CD4-positive, alpha-beta T cell (primary cell): ENCODE data around the gene PACSIN3. TPM values are rescaled to one million over a fixed set of nuclear protein-coding genes. Genes with fewer than 3 reads are reported as not detected.

Experiments
- ATAC-seq: fragments of 200-7000 bp; cut with Tn5 transposase; one replicate; pipeline ENCODE4 v1.10.0; 2022; ENCODE audit warnings: mild to moderate bottlenecking; ENCODE audit not compliant: poor library complexity
- CTCF ChIA-PET: fragments of 350-600 bp; sonication (Branson Sonifier 250); formaldehyde crosslinking; loops from one replicate; lab custom pipeline; 2021; ENCODE audit warnings: antibody characterized with exemption, inconsistent platforms; lab: Charles Lee
- POLR2A ChIA-PET: fragments of 350-600 bp; sonication (Branson Sonifier 250); formaldehyde crosslinking; loops from one replicate; lab custom pipeline; 2021; ENCODE audit warnings: antibody characterized with exemption, inconsistent platforms; lab: Charles Lee
- DNase-seq, 14 experiments: peaks; one replicate each; pipeline ENCODE4 v3.0.0-alpha.2; 2013 to 2020; ENCODE audit warnings: mixed read lengths in 2 of 14
- H3K27ac ChIP-seq, 2 donors: one replicate each; pipeline versions ENCODE4 v1.5.1 to v1.7.0; 2013; ENCODE audit warnings: low read length in 2 of 2, low read depth in 1 of 2, mild to moderate bottlenecking in 1 of 2
- H3K27me3 ChIP-seq, 2 experiments: 1 replicate in 1 of 2; 2 replicates in 1 of 2; pipeline versions ENCODE4 v1.6.1 to v1.7.0; 2013; ENCODE audit warnings: low read length in 2 of 2, control low read depth in 1 of 2, mild to moderate bottlenecking in 1 of 2, moderate library complexity in 1 of 2; ENCODE audit not compliant: insufficient read depth in 2 of 2, control insufficient read depth in 1 of 2
- H3K36me3 ChIP-seq: one replicate; pipeline ENCODE4 v1.6.1; 2013; ENCODE audit warnings: low read length, control low read depth; ENCODE audit not compliant: insufficient read depth
- H3K4me1 ChIP-seq: one replicate; pipeline ENCODE4 v1.6.1; 2013; ENCODE audit warnings: low read length, control low read depth; ENCODE audit not compliant: insufficient read depth
- H3K4me3 ChIP-seq: one replicate; pipeline ENCODE4 v1.5.1; 2013; ENCODE audit warnings: mild to moderate bottlenecking, low read length, moderate library complexity
- H3K9me3 ChIP-seq, 2 experiments: 1 replicate in 1 of 2; 2 replicates in 1 of 2; pipeline versions ENCODE4 v1.6.1 to v1.7.0; 2013; ENCODE audit warnings: low read length in 2 of 2, mild to moderate bottlenecking in 2 of 2, control low read depth in 1 of 2, moderate library complexity in 1 of 2; ENCODE audit not compliant: control insufficient read depth in 1 of 2, insufficient read depth in 1 of 2
- H3K27ac Mint-ChIP-seq: one replicate; pipeline ENCODE4 v1.8.0; 2020; ENCODE audit warnings: mixed read lengths
- H3K27me3 Mint-ChIP-seq: one replicate; pipeline ENCODE4 v1.8.0; 2021; ENCODE audit warnings: mixed read lengths
- H3K36me3 Mint-ChIP-seq: one replicate; pipeline ENCODE4 v1.8.0; 2021; ENCODE audit warnings: low read depth, mixed read lengths
- H3K4me1 Mint-ChIP-seq: one replicate; pipeline ENCODE4 v1.8.0; 2021; ENCODE audit warnings: low read depth, mixed read lengths
- H3K4me3 Mint-ChIP-seq: one replicate; pipeline ENCODE4 v1.8.0; 2020; ENCODE audit warnings: mild to moderate bottlenecking, mixed read lengths
- H3K9me3 Mint-ChIP-seq: one replicate; pipeline ENCODE4 v1.8.0; 2020; ENCODE audit warnings: mixed read lengths
- intact Hi-C, 2 experiments: fragments of 100-400 bp; cut with DNase I in 1 of 2; cut with micrococcal nuclease in 1 of 2; formaldehyde crosslinking; loops; one replicate each; pipeline versions ENCODE4 v1.15.1 to v1.9.0; 2023 to 2025; cut with DNase I, micrococcal nuclease
- total RNA-seq, 174 experiments: library from RNA in 2 of 174; stranded (reverse) in 2 of 174; gene quantifications; one replicate each; pipeline ENCODE4 v1.2.3 and lab custom pipeline; 2021 to 2026
- TF ChIP-seq, protein P1 (sequence below): fragments of 200-600 bp; IDR thresholded peaks from one replicate; pipeline ENCODE4 v1.8.0; 2022; ENCODE audit warnings: antibody characterized with exemption, mild to moderate bottlenecking

The PACSIN3 gene
- total RNA-seq, 2 experiments from 2014 or later: 0.27 TPM; not detected in 1

- H3K36me3 Mint-ChIP-seq: peaks cover 49% of the 10 kb centered on the region
- POLR2A ChIA-PET: interaction anchor here (1.4 to 3.1 kb wide), 2 partner anchors 73 to 97 kb away, joined by 5 to 15 read pairs; partner anchors contain the start of gene ACP2
Measured at GRCh38 chr11:47175746-47176327, 10.4 kb downstream of the PACSIN3 start.

GRCh38 chr11:47172740-47173336 is 13.4 kb downstream of the PACSIN3 start:
- Mint-ChIP-seq H3K27ac (no peak overlapping the region), H3K4me1 (peaks cover 49% of the 10 kb centered on the region), H3K27me3 (no peaks in the 10 kb centered on the region), H3K9me3 (no peaks in the 10 kb centered on the region), H3K36me3 (peaks cover 65% of the 10 kb centered on the region), H3K4me3 (peak overlapping the region; percentile 85)
- H3K4me3 ChIP-seq: no peak overlapping the region
- TF ChIP-seq, protein P1, sequence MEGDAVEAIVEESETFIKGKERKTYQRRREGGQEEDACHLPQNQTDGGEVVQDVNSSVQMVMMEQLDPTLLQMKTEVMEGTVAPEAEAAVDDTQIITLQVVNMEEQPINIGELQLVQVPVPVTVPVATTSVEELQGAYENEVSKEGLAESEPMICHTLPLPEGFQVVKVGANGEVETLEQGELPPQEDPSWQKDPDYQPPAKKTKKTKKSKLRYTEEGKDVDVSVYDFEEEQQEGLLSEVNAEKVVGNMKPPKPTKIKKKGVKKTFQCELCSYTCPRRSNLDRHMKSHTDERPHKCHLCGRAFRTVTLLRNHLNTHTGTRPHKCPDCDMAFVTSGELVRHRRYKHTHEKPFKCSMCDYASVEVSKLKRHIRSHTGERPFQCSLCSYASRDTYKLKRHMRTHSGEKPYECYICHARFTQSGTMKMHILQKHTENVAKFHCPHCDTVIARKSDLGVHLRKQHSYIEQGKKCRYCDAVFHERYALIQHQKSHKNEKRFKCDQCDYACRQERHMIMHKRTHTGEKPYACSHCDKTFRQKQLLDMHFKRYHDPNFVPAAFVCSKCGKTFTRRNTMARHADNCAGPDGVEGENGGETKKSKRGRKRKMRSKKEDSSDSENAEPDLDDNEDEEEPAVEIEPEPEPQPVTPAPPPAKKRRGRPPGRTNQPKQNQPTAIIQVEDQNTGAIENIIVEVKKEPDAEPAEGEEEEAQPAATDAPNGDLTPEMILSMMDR: no peak
- ChIA-PET CTCF (interaction anchor here (1.2 to 1.8 kb wide), 3 partner anchors 20 to 61 kb away, joined by 3 to 4 read pairs (median 3); no protein-coding TSS in a partner anchor), POLR2A (interaction anchor here (1.3 kb wide), 1 partner anchor 42 kb away, joined by 3 read pairs; the partner anchor contains the start of gene DDB2)
- H3K27me3 ChIP-seq: no peaks in the 10 kb centered on the region
- intact Hi-C loops: loop anchor here in 1 of 2 experiments (10.0 kb wide), 2 partner anchors 382 to 468 kb away; partner anchors contain the start of genes ARHGAP1, CELF1 and ZNF408
- H3K27ac ChIP-seq: no peak overlapping the region
- H3K36me3 ChIP-seq: peaks cover 66% of the 10 kb centered on the region
- peaks cover 44% of the 10 kb centered on the region for H3K4me1 ChIP-seq
- peak in 1 of 14 experiments; percentile 10 for DNase-seq
- no peaks in the 10 kb centered on the region for H3K9me3 ChIP-seq
- no peak for ATAC-seq

More at GRCh38 chr11:47175746-47176327, 10.4 kb downstream of the PACSIN3 start:
- intact Hi-C loops: loop anchor here (2.0 to 10.0 kb wide), 11 partner anchors 39 to 671 kb away; partner anchors contain the start of genes PSMC3 (in 2 of the 2), ACP2 (in 1 of the 2), ARHGAP1 (in 1 of the 2) and CELF1 (in 1 of the 2)
- peak in 1 of 14 experiments; percentile 25 for DNase-seq
- H3K27ac Mint-ChIP-seq: peak overlapping the region; percentile 97
- H3K4me3 Mint-ChIP-seq: peak overlapping the region; percentile 99
- TF ChIP-seq, protein P1: no peak
- no peaks in the 10 kb centered on the region for H3K9me3 Mint-ChIP-seq
- no peaks in the 10 kb centered on the region for H3K27me3 ChIP-seq
- CTCF ChIA-PET: interaction anchor here (0.8 kb wide), 1 partner anchor 279 kb away, joined by 3 read pairs; no protein-coding TSS in a partner anchor
- H3K36me3 ChIP-seq: peaks cover 42% of the 10 kb centered on the region
- peaks cover 56% of the 10 kb centered on the region for H3K4me1 ChIP-seq
- H3K4me1 Mint-ChIP-seq: peaks cover 58% of the 10 kb centered on the region
- peaks cover 5% of the 10 kb centered on the region for H3K27me3 Mint-ChIP-seq
- peak overlapping the region; percentile 90 to 96 for H3K27ac ChIP-seq
- peak overlapping the region; percentile 100 for H3K4me3 ChIP-seq
- ATAC-seq: no peak
- H3K9me3 ChIP-seq: no peaks in the 10 kb centered on the region

DNA sequence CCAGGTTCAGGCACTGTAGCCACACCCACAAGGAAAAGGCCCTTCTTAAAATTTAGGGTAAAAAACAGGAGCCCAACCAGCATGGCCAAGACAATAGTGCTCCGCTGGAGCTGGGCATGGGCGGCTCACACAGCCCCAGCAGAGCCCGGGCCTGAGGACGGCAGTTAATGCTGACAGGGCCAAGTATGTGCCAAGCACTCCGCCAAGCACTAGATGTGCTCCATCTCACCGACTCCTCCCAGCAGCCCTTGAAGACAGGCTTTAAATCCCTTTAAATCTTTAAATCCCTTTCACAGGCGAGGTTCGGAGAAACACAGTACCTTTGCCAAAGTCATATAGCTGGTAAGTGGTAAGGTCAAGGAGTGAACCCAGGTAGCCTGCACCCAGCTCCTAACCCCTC is 14.4 kb downstream of the PACSIN3 start:
- POLR2A ChIA-PET: interaction anchor here (1.3 kb wide), 1 partner anchor 43 kb away, joined by 3 read pairs; the partner anchor contains the start of gene DDB2
- H3K27ac ChIP-seq: no peak overlapping the region
- intact Hi-C loops: loop anchor here in 1 of 2 experiments (10.0 kb wide), 2 partner anchors 383 to 467 kb away; partner anchors contain the start of genes ARHGAP1, CELF1 and ZNF408
- Mint-ChIP-seq H3K27me3 (no peaks in the 10 kb centered on the region), H3K36me3 (peaks cover 70% of the 10 kb centered on the region), H3K27ac (peak overlapping the region; percentile 14), H3K4me1 (peaks cover 40% of the 10 kb centered on the region), H3K9me3 (no peaks in the 10 kb centered on the region), H3K4me3 (no peak overlapping the region)
- H3K9me3 ChIP-seq: no peaks in the 10 kb centered on the region
- DNase-seq (peak in 1 of 14 experiments; percentile 9), ATAC-seq (no peak)
- H3K27me3 ChIP-seq: no peaks in the 10 kb centered on the region
- CTCF ChIA-PET: interaction anchor here (1.5 to 1.8 kb wide), 2 partner anchors 19 to 62 kb away, joined by 3 to 4 read pairs; no protein-coding TSS in a partner anchor
- peaks cover 35% of the 10 kb centered on the region for H3K4me1 ChIP-seq
- no peak overlapping the region for H3K4me3 ChIP-seq
- TF ChIP-seq, protein P1: no peak
- H3K36me3 ChIP-seq: peaks cover 76% of the 10 kb centered on the region
